NB4 (cell line): ENCODE measurements around the gene HORMAD1.

ENCODE experiments used
- DNase-seq: peaks from one replicate; pipeline ENCODE4 v3.0.0; 2010; ENCODE audit warnings: low read depth
- H3K4me3 ChIP-seq: one replicate; pipeline ENCODE4 v1.5.1; 2011; ENCODE audit warnings: mild to moderate bottlenecking, low read depth, low read length, moderate library complexity
- CTCF ChIP-seq: IDR thresholded peaks from one replicate; pipeline ENCODE4 v1.5.1; 2012; ENCODE audit warnings: low read depth, low read length
- MAX ChIP-seq: IDR thresholded peaks from 2 replicates; pipeline ENCODE4 v1.6.1; 2011; ENCODE audit warnings: low read depth, low read length
- MYC ChIP-seq: IDR thresholded peaks from 2 replicates; pipeline ENCODE4 v1.6.1; 2011; ENCODE audit warnings: low read depth, low read length
- POLR2A ChIP-seq: IDR thresholded peaks from 2 replicates; pipeline ENCODE4 v1.6.1; 2011; ENCODE audit warnings: mild to moderate bottlenecking; ENCODE audit not compliant: insufficient read length; ENCODE audit errors: extremely low read depth

HORMAD1 gene

GRCh38 chr1:150650193-150650592 lies 70.5 kb downstream of the HORMAD1 start:
- DNase-seq = no peak
- TF ChIP-seq CTCF = no peak
- H3K4me3 ChIP-seq = no peak overlapping the region

GRCh38 chr1:150649441-150650075 lies 71.1 kb downstream of the HORMAD1 start:
- DNase-seq = no peak
- TF ChIP-seq MYC = no peak
- TF ChIP-seq POLR2A = no peak
- no peak for TF ChIP-seq CTCF
- TF ChIP-seq MAX = no peak
- no peak overlapping the region for H3K4me3 ChIP-seq
